ENCODE results near the gene MLX.
"Not testable (repeated sequence)": the region's sequence is repeated elsewhere in the genome, so short reads cannot be mapped to it uniquely, and the experiment has no call there.

The MLX gene

DNA sequence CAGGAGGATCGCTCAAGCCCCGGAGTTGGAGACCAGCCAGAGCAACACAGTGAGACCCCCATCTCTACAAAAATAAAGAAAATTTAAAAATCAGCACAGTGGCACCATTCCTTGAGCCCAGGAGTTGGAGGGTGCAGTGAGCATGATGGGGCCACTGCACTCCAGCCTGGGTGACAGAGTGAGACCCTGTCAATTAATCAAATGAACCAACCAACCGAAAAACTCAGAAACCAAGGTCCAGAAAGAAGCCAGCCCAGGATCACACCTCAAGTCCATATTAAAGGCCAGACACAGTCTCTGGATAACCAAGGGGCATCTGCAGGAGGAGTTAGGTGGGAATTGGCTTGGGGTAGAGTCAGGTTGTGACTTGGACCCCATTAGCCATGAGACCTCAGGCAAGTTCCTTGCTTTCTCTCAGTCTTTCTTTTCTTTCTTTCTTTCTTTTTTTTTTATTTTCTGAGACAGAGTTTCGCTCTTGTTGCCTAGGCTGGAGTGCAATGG lies 11.7 kb upstream of the MLX start:
- DNase-seq (ENCODE audit: low read depth in 2 of 2) = no peak

DNA sequence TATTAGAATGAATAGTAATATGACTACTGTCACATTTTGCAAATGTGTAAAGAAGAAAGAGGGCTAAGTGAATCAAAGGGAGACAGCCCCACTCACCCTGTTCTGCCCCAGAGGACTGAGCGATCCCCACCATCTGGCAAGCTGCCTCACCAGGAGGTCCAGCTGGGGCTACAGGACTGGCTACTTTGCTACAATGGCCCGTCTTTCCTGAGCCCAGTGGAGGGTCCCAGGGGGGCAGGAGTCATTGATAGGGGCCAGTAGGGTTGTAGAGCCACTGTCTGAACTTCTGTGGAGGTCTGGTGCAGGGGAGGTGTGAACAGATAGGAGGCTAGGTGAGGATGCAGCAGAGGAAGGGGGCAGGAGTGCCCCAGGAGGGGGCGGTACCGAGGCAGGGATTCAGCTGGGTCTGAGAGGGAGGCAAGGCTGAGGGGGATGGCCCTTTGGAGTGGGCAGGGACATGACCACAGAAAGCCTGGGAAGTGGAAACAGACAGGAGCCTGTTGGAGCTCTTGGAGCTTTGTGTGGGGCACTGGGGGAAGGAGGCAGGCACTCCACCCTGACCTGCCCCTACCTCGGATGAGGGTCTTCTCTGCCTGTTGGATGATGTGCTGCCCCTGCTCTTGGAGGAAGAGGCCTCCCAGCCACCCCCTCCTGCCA lies 10.8 kb upstream of the MLX start:
- DNase-seq (ENCODE audit: low read depth in 2 of 2) = not testable (repeated sequence)

DNA sequence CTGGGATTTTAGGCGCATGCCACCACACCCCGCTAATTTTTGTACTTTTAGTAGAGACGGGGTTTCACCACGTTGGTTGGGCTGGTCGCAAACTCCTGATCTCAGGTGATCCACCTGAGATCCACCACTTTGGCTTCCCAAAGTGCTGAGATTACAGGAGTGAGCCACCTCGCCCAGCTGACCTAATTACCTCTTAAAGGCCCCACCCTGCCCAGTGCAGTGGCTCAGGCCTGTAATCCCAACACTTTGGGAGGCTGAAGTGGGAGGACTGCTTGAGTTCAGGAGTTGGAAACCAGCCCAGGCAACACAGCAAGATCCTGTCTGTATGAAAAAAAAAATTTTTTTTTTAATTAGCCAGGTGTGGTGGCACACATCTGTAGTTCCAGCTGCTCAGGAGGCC lies 7.8 kb upstream of the MLX start:
- no peak for DNase-seq (ENCODE audit: low read depth in 2 of 2)

DNA sequence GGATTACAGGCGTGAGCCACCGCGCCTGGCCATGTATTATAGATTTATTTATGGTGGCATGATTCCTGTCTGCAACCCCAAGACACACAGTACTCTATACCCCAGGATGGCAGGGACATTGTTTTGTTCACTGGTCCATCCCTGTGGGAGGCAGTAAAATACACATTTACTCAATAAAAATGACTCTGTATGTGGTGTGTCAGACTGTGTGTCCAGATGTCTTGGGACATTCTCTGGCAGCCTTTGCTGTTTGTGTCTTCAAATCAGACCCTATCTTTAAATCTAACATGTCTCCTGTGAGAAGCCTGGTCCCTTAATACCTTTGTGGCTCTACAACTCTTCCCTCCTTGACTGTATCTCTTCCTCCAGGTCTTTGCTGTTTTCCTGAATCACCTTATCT lies 6.7 kb upstream of the MLX start:
- DNase-seq (ENCODE audit: low read depth in 2 of 2) = no peak

DNA sequence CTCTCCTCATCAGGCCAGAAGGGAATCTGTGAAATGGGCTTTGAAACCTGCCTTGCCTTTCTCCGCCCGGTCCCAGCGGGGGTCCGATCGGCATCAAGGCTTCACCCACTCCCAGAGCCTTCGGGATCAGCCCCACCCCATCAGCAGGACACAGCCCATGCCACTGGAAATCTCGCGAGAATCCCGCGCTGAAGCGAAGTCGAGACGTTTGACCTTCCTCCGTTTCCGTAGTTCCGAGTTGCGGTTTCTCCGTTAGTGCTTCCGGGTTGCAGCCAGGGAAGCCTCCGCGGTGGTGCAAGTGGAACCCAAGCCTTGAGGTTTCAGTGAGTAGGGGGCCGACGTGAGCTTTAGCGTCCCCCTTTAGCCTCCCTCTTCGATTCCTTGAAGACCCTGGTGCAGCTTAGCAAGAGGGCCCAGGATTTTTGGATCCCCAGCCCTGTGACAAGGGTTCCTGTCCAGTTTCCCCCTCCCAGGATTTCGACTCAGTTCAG lies 5.0 kb upstream of the MLX start, which contains the start of gene COASY:
TSS of gene COASY (plus strand) at position 252 of the 491 bp plus-strand sequence. CDS start 475 bp downstream, outside the sequence.
- DNase-seq (ENCODE audit: low read depth in 2 of 2) = peak; percentile 85 to 87

DNA sequence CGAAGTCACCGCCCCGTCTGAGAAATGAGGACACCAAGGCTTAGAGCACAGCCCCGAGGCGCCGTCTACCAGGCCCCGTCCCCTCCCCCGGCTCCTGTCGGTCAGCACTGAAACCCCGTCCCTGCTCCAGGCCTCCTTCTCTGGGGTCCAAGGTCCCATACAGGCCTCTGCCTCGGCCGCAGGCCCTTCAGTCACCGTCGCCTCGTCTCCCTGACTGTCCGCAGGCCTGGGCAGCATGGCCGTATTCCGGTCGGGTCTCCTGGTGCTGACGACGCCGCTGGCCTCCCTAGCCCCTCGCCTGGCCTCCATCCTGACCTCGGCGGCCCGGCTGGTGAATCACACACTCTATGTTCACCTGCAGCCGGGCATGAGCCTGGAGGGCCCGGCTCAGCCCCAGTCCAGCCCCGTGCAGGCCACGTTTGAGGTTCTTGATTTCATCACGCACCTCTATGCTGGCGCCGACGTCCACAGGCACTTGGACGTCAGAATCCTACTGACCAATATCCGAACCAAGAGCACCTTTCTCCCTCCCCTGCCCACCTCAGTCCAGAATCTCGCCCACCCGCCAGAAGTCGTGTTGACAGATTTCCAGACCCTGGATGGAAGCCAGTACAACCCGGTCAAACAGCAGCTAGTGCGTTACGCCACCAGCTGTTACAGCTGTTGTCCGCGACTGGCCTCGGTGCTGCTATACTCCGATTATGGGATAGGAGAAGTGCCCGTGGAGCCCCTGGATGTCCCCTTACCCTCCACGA lies 4.3 kb upstream of the MLX start:
- no peak for DNase-seq (ENCODE audit: low read depth in 2 of 2)

DNA sequence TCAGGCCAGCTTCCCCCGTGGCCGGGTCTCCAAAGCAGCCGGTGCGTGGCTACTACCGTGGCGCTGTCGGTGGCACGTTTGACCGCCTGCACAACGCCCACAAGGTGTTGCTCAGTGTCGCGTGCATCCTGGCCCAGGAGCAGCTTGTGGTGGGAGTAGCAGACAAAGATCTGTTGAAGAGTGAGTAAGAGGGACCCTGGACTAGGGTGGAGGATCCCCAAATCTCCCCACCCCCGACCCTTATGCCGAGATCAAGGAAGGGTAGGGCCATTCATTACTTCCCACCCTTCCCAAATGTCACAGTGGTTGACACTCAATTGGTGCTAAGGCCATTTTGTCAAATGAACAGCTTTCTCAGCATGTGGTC lies 3.8 kb upstream of the MLX start:
- no peak for DNase-seq (ENCODE audit: low read depth in 2 of 2)

DNA sequence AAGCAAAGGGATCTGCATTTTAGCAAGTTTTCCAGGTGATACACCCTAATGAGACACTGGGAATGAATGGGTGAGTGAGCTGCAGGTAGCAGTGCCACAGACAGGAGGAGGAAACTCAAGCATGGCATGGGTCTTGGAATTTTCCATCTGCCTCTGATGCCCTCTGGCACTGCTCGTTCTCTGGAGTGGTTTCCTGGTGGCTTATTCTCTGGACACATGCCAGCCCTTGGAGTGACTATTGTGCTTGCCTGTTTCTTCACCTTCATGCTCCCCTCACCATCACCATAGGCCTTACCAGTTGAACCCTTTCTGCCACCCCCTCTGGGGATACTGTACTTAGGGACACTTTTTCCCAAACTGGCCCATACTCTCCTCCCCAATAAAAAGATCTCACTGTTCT lies 3.4 kb upstream of the MLX start:
- no peak for DNase-seq (ENCODE audit: low read depth in 2 of 2)

DNA sequence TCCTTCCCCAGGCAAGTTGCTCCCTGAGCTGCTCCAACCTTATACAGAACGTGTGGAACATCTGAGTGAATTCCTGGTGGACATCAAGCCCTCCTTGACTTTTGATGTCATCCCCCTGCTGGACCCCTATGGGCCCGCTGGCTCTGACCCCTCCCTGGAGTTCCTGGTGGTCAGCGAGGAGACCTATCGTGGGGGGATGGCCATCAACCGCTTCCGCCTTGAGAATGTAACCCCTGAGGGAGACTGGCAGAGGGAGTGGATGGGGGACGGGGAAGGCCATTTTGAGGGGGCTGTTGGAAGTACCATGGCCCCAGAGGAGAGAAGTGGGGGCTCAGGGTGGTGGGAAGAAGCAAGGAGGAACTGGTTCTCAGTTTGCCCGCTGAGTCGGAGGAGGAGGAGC lies 3.0 kb upstream of the MLX start:
- no peak for DNase-seq (ENCODE audit: low read depth in 2 of 2)

DNA sequence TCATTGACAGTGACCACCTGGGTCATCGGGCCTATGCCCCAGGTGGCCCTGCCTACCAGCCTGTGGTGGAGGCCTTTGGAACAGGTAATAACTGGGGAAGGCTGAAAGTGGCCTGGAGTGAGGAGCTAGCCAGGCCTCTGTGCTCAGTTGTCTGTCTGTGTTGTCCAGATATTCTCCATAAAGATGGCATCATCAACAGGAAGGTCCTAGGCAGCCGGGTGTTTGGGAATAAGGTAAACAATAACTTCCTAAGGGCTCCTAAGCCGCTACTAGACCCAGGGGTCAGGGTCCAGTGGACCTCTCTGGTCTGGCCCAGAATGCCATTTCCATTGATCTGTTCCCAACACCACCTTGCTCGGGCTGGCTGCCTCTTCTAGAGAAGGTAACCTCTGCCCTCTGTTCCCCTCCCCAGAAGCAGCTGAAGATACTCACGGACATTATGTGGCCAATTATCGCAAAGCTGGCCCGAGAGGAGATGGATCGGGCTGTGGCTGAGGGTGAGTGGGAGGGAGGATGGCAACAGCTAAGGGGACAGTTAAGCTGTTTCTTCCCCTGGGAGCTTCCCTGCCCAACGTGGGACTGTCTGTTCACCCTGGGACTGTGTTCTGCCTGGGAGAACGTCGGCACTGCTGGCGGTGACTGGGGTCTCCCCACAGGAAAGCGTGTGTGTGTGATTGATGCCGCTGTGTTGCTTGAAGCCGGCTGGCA lies 1.9 kb upstream of the MLX start:
- no peak for DNase-seq (ENCODE audit: low read depth in 2 of 2)

DNA sequence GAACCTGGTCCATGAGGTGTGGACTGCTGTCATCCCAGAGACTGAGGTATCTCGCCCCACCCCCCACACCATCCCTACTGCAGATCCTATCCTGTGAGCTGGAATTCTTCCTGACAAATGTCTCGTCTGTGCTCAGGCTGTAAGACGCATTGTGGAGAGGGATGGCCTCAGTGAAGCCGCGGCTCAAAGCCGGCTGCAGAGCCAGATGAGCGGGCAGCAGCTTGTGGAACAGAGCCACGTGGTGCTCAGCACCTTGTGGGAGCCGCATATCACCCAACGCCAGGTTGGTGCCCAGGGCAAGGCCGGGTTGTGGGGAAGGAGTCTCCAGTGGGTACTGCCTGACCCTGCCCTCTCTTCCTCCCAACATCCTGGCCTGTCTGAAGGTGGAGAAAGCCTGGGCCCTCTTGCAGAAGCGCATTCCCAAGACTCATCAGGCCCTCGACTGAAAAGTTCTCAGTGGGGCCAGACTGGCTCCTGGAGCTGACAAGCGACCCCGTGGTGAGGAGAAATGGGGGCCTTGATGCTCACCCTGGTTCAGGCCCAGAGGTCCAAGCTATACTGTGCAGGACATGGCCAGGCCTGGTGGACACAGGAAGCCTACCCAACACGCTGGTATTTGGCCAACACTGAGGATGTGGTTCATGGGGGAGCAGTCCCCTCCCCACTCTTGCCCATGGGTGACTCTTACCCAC lies 1.2 kb upstream of the MLX start:
- no peak for DNase-seq (ENCODE audit: low read depth in 2 of 2)

DNA sequence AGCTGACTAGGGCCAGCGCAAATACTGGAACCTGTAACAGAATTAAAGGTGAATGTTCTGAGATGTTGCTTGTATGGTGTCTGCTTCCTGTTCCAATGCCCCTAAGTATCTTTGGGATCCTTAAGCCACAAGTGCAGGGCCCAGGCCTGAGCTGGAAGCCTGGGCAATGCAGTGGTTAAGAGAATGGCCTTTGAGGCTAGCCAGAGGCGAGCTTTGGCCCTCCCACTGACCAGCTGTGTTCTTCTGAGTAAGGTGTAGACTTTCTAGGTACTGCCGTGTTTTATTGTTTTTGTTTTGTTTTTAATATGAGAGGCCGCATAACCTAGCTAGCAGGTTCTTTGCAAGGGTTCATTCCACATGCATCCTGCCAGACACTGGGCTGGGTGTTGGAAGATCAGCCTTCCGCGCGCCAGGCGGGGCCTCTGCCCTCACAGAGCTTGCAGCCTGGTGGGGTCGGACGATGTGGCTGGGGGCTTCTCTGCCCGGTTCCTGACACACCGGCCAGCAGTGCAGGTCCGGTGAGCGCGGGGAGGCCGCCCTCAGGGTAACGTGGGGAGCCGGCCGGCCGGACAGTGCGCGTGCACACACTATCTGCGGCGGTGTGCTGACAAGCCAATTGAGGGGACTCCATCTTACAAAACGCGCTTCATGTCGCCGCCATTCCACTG lies 551 bp upstream of the MLX start:
- no peak for DNase-seq (ENCODE audit: low read depth in 2 of 2)

DNA sequence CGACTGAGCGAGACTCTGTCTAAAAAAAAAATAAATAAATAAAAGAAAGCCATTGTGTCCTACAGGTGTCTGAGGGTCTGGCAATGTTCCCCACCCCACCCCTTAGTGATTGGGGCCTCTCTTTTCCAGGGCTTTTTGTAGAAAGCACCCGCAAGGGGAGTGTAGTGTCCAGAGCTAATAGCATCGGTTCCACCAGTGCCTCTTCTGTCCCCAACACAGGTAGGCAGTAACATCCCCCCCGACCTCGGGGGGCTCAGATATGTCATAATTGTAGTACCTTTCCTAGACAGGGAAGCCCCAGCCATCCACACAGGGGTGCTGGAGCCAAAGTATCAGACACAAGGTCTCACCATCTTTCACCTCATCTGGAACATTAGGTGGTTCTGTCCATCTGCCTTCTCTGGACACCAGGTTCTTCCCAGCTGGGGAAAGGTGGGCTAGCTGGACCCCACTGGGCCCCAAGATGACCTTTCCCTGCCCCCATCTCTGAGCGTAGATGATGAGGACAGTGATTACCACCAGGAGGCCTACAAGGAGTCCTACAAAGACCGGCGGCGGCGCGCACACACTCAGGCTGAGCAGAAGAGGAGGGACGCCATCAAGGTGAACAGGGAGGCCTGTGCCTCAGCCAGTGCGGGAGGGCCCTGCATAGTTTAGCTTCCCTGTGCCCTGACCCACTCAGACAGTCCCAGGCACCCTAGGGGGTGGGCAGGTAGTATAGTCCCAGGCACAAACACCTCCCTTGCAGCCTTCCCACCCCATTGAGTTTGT lies 1.6 kb downstream of the MLX start:
- no peak for DNase-seq (ENCODE audit: low read depth in 2 of 2)

DNA sequence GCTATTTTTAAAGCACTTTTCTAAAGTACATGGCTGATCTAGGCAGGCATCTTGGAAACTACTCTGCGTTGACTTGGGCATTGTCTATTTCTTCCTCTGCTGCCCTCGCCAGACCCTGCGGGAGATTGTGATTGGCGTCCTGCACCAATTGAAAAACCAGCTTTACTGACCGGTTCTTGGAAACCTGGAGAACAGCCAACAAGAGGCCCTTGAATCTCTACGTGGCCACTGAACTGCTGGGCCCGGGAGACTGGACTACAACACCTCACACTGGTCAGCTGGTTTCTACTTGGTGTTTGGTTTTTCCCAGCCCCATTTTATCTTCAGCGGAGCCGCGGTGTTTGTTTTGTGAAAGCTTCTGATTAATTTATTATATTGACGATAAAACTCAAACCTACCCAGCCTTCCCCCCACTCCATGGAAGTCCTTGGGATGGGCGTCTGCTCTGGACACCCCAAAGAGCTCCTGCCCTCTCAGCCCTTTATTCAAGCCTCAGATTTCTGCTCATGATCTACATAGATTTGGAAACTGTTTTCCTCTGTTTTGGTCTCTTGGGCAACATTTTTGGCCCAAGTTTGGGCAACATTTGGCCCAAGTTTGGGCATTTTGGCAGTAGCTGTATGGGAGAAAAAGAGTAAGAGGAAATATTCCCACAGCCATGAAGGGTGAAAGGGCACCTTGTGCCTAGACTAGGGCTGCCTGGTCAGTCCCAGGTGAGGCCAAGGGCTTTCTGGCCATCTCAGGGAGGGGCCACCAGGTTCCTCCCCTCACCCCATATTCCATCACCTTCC lies 4.7 kb downstream of the MLX start:
- DNase-seq (ENCODE audit: low read depth in 2 of 2) = no peak

DNA sequence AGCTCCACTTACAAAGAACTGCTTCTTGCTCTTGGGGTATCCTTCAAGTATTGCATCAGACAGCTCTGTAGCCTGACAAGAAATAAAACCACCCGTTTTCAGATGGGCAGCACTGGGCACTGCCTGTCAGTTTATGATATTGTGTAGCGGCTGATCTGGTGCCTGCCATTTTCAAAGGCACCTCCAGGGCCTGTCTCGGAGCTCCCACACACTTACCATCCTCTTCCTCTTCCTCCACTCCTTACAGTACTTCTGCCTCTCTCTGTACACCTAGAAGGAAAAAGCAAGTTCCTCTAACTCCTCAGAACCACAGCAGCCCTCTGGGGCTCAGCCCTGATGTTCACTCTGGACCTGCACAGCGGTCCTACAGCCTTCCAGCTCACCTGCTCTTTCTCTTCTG lies 6.2 kb downstream of the MLX start:
- no peak for DNase-seq (ENCODE audit: low read depth in 2 of 2)

DNA sequence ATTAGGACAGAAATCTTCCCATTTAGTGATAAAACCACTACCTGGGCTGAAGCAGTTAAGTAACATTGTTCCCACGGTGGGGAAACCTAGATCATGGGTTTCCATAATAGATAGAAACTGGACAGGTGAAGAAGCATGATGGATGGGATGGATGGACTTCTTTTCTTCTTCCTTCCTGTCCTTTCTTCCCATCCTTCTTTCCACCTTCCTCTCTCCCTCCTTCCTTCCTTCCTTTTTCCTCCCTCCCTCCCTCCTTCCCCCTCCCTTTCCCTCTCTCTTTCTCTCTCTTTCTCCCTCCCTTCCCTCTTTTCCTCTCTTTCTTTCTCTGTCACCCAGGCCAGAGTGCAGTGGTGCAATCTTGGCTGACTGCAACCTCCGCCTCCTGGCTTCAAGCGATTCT lies 7.6 kb downstream of the MLX start:
- DNase-seq (ENCODE audit: low read depth in 2 of 2) = no peak

DNA sequence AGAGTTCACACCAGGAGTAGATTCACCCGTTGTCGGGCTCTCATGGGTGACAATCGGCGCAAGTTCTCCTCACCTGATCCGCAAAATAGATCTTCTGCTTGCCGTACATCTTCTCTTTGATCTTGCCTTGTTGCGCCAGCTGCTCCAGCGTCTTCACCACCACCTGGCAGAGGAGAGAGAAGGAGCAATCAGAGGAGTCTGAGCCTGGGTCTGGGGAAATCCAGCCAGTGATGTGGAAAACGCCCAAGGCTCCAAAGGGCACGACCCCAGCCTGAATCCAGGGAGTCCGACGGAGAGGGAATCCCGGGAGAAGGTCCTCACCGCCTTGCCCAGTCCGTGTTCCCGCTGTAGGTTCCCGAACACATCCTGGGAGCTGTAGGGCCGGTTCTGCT lies 10.2 kb downstream of the MLX start:
- no peak for DNase-seq (ENCODE audit: low read depth in 2 of 2)

DNA sequence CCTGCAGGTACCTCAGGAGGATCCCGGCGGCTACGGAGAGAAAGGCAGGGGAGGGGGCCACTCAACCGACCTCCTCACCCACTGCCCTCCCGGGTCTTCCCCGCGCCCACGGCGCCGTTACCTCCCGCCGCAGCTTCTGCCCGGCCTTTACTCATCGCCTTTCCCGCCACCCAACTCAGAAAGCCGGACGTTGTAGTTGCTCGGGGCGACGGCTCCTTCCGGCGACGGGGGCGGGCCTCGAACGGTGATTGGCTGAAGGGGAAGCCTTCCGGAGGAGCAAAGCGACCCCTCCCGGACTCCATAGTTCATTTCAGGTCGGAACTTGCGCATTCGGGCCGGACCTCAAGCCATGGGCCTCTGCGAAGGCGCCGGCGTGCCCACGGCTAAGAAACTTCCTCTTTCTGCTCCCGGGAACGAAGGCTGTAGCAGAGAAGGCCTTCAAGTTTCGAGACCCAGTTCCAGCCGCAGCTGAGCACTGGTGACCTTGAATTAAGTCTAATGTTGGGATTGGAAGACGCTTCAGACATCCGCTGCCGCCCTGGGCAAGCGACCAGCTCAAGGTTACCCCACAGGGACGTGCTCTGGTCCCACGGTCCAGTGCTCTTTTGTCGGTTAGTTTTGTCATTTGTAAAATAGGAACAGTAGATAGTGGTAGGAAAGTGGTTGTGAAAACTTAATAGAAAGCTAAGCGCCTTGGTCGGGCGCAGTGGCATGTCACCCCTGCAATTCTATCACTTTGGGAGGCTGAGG lies 10.8 kb downstream of the MLX start, which contains the start of gene PSMC3IP:
TSS of gene PSMC3IP (minus strand) at position 198 of the 750 bp plus-strand sequence. CDS start at position 155, 43 bp downstream.
- peak; percentile 85 to 89 for DNase-seq (ENCODE audit: low read depth in 2 of 2)

DNA sequence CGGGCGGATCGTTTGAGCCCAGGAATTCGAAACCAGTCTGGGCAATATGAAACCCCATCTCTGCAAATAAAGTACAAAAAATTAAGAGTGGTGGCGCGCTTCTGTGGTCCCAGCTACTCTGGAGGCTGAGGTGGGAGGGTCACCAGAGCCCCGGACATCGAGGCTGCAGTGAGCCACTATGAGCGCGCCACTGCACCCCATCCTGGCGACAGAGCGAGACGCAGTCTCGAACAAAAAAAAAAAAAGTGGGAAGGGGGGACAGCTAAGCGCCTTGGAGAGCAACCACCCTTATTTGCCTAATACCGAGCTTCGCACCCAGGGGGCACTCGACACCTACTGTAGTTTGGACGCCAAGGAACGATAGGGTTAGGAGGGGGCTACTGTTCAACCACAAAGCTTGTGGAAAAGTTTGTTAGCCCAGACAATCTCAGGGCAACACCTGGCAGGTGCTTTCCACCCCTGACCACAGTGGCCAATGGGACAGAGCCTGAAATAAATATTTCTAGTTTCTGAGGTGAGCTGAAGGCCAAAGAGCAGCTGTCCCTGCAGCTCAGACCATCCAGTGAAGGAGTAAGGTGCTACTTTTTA lies 11.5 kb downstream of the MLX start:
- DNase-seq (ENCODE audit: low read depth in 2 of 2) = peak; percentile 47 to 49

Measured in stimulated activated CD8-positive, alpha-beta memory T cell treated with anti-CD3 and anti-CD28 coated beads, Interleukin-7, amount 100 ng/mL, for 4 hours (primary cell).